Esophagus squamous epithelium (tissue), 4 donors: ENCODE results near the gene CXXC5.

ENCODE experiments used
- CTCF ChIP-seq, 6 experiments: fragments of 450-650 bp in 4 of 6; fragments of 200-600 bp in 2 of 6; sonication (generic) in 2 of 6; IDR thresholded peaks; one replicate each; pipeline ENCODE4 v1.5.1; 2016 to 2019; ENCODE audit warnings: antibody characterized with exemption in 6 of 6, mild to moderate bottlenecking in 4 of 6, moderate library complexity in 4 of 6
- POLR2A ChIP-seq, 4 donors: fragments of 450-650 bp; IDR thresholded peaks; one replicate each; pipeline ENCODE4 v1.6.1; 2017; ENCODE audit warnings: antibody characterized with exemption in 4 of 4, mild to moderate bottlenecking in 4 of 4, moderate library complexity in 3 of 4

- no peak for TF ChIP-seq CTCF (IDR thresholded peaks at IDR 0.05)
- TF ChIP-seq POLR2A (IDR thresholded peaks at IDR 0.05), result no peak
Observed at GRCh38 chr5:139700711-139701055, 52.5 kb downstream of the CXXC5 start.
